GM19397 (cell line): ENCODE results near the gene LBR.

Experiments
- ATAC-seq: cut with Tn5 transposase; IDR thresholded peaks from one replicate; pipeline ENCODE4 v1.9.1; 2021; ENCODE audit warnings: mild to moderate bottlenecking, moderate library complexity; ENCODE audit not compliant: unreplicated experiment

Gene LBR

DNA sequence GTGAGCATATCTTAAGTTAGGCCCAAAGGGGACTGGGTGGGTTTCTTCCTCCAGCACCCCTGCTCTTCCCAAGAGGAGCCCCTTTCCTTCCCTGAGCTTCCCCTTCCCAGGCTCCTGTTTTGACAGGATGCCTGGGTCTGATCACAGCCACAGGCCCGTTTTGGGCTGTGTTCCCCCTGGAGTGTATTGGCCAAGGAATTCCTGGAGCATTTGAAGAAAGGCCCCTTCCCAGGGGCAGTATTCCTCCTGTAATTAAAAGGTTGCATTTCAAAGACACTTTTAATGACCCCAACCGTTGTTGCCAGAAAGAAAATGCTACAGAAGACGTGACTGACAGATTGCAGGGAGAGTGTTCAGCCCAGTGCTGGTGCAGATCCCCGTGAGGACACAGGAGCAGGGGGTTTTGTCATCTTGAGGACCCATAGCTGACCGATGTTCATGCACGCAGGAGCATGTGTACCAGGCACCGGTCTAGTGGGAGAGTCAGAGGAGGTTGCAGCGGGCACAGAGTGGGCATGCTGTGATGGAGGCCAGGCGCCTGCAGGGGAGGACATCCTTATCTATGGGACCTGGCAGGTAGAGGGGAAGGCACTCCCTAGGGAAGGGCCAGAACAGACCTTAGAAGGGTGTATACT, 19.3 kb upstream of the LBR start:
- no peak for ATAC-seq

DNA sequence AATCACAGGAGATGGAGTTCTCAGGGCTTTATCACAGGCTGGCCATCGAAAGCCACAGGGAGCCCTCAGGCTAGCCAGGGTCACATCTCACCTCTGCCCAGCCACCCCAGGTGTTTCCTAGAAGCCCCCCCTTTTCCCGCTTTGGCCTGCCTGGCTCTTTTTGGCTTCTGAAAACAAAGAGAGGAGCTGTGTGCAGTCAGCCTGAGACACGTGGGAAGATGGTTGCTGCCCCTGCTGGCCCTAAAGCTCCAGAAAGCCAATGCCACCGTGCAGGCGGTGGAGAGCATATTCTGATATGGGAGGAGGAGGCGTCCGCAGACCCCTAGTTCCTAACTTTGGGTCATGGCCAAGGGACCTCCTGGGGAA, 18.7 kb upstream of the LBR start:
- no peak for ATAC-seq

DNA sequence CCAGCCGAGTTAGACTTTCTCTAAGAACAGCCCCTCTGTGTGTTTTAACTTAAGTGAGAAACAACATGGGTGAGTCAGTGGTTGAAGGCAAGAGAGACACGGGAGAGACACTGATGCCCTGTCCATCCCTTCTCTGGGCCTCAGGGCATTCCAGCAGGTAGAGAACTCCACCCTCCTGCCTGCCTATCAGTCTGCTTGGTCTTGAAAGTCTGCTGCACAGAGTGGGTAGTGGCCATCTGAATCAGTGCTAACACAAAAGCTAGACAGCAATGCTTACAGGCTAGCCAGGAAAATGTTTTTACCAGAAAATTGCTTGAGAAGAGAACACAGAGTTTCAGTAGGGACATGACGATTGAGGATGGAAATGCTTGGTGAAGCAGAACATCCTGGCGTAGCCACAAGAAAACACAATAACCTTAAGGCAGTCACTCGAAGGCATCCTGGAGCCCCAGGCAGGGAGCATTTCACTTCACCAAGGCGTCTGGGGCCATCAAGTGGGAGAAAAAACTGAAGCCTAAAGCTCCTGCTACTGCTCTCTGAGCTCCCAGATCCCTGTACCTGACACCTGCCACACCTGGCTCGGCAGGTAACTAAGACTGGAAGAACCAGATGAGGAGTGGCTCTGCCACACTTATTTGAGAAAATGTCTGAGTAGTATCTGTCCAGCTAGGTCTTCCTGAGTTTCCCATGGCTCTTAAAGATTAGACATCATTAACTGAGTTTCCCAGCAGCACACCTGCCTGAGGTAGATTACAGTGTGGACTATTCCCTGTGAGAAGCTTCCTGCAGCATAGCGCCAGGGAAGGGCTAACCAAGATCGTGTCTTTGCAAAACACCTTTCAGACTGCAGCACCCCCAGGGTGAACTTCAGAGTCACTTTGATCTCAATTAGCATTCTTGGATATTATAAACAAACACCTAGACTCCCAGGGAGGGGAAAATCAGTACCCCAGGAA, 18.1 kb upstream of the LBR start:
- ATAC-seq: no peak

DNA sequence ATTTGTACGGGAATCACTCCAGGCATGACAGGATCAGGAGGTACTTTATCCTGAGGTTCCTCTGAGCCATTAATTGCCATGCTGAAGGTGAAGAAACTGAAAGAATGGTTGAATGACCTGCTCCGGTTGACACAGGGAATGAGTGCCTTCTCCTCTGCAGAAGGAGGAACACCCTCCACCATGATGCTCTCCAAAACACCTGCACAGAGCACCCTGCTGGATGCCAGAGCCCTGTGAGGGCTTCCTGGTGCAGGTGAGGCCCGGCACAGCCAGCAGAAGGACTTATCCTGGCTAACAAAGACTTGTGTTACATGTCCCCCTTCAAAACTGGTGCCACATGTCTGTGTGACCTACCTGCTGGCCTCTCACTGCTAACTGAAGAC, 14.3 kb upstream of the LBR start:
- no peak for ATAC-seq

GRCh38 chr1:225441314-225442122, 13.7 kb upstream of the LBR start:
- no peak for ATAC-seq

- ATAC-seq: no peak
Measured at GRCh38 chr1:225440380-225441221, 12.8 kb upstream of the LBR start.

DNA sequence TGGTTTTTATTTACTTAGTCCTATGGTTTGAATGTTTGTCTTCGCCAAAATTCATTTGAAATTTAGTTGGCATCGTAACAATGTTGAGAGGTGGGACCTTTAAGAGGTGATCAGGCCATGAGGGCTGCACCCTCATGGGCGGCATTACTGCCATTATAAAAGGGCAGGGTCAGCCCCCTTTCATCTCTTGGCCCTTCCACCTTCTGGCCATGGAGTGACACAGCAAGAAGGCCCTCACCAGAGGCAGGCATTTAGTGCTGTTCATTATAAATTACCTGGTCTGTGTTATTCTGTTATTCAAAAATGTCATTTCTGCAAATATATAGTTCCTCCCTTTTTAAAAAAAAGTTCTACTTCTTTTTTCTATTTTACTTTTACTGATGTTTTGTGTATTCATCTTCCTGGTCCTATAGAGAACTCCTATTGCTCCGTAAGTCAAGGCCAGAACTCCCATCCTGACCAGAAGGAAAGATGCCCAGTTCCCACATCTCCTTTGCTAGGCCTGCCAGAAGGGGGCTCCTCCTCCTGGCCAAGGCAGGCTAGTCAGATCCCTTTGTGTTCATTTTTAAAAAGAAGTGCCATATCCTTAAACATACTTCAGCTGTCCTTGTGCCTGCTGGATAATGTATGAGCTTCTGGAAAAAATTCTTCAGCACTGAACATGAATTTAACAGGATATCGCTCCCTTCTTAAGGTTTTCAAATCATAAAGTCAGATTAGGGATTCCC, 10.0 kb upstream of the LBR start:
- no peak for ATAC-seq

- peak; percentile 79 for ATAC-seq
Measured at GRCh38 chr1:225435957-225436392, 8.1 kb upstream of the LBR start.

- no peak for ATAC-seq
Measured at GRCh38 chr1:225435487-225435886, 7.6 kb upstream of the LBR start.

- ATAC-seq: no peak
Measured at GRCh38 chr1:225435076-225435475, 7.2 kb upstream of the LBR start.

GRCh38 chr1:225434046-225434445, 6.2 kb upstream of the LBR start:
- no peak for ATAC-seq

- no peak for ATAC-seq
Measured at GRCh38 chr1:225431081-225431863, 3.4 kb upstream of the LBR start.

- no peak for ATAC-seq
Measured at GRCh38 chr1:225430301-225430700, 2.5 kb upstream of the LBR start.

- no peak for ATAC-seq
Measured at GRCh38 chr1:225428881-225429455, 1.1 kb upstream of the LBR start.

DNA sequence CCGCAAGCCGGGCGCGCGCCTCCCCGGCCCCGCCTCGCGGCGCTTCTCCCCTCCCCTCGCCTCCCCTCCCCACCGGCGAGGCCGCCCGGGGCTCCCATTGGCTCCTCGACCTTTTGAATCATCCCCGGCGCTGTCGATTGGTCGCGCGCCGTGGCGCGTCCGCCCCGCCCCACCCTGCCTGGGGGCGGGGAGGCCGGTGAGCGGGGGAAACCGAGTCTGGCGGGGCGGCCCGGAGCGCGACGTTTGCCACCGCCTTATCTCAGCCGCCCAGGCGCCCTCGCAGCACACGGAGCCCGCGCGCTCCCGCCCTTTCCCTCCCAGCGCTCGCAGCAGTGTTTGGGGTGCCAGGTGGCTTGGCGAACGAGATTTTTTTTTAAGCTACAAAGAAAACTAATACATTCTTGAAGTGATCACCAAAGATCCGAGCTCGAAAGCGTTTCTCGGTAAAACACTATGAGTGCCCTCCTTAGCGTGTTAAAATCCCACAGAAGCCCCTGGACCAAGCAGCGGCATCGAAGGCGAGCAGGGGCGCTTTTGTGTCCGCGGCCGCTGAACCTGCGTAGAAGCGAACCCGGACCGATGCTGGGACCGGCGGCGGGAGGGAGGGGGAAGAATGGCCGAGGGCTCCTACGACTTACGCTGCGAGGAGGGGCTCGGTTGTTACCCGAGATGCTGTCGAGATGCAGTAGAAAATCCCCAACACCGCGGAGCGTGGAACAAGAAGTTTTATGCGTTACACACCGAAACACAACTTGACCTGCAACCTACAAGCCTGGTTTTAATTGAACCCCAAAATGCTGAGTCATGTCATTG, 436 bp upstream of the LBR start:
- peak; percentile 91 for ATAC-seq

- ATAC-seq: no peak
Measured at GRCh38 chr1:225426395-225427234, 1.2 kb downstream of the LBR start.

DNA sequence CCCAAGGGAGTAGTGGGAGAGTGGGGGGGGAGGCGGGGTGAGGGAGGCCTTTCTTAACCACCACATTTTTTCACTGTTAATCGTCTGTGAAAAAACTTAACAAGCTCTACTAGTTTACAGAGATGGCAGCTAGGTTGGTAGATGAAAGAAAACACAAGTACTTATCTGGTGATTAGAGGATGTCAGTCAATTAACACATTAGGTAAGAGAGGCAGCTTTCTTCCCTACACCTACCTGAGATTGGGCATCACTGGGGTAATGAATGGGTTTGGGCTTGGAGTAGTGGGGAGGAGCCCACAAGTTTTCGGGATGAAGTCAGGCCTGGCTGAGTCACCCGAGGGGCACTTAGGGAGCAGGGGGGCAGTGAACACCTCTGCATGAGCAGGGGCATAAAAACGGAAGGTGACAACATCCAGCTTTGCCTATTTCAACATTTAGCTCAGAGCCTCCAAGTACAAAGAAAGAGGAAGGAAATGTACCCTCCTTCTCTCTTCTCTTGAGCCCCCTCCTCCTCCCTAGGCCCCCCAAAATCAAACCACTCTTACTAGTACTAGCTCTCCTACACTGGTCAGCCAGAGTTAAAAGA, 2.5 kb downstream of the LBR start:
- no peak for ATAC-seq
